Type B pancreatic cell (in vitro differentiated cells): ENCODE data around the gene SMARCD2. TPM values are rescaled to one million over a fixed set of nuclear protein-coding genes. Genes with fewer than 3 reads are reported as not detected.
"Not testable (repeated sequence)": the region's sequence is repeated elsewhere in the genome, so short reads cannot be mapped to it uniquely, and the experiment has no call there.

Experiments
- DNase-seq: peaks from one replicate; pipeline ENCODE4 v3.0.0; 2021; ENCODE audit warnings: mixed read lengths; ENCODE audit not compliant: unreplicated experiment; ENCODE audit errors: extremely low spot score
- H3K27ac Mint-ChIP-seq: 2 replicates; pipeline ENCODE4 v1.8.0; 2021; ENCODE audit warnings: mild to moderate bottlenecking, mixed read lengths
- H3K27me3 Mint-ChIP-seq: 2 replicates; pipeline ENCODE4 v1.8.0; 2021; ENCODE audit warnings: mixed read lengths
- H3K36me3 Mint-ChIP-seq: 2 replicates; pipeline ENCODE4 v1.8.0; 2021; ENCODE audit warnings: mixed read lengths
- H3K4me1 Mint-ChIP-seq: one replicate; pipeline ENCODE4 v1.8.0; 2021; ENCODE audit warnings: mixed read lengths; ENCODE audit not compliant: unreplicated experiment
- H3K4me3 Mint-ChIP-seq: 2 replicates; pipeline ENCODE4 v1.8.0; 2021; ENCODE audit warnings: mild to moderate bottlenecking, mixed read lengths
- H3K9me3 Mint-ChIP-seq: 2 replicates; pipeline ENCODE4 v1.8.0; 2021; ENCODE audit warnings: mixed read lengths
- long read RNA-seq: library from polyadenylated mRNA; unstranded; transcript quantifications from one replicate; pipeline ENCODE4 v2.0.0, GENCODE V29; 2020
- total RNA-seq: library from RNA; stranded (reverse); gene quantifications from 2 replicates; pipeline ENCODE4 v1.2.1, GENCODE V29; 2021; ENCODE audit warnings: low replicate concordance
- TF ChIP-seq, protein P1 (sequence below): fragments of 200-600 bp; sonication (generic); conservative IDR thresholded peaks from 2 replicates; pipeline ENCODE4 v1.5.0; 2021; ENCODE audit warnings: antibody characterized with exemption, mild to moderate bottlenecking

SMARCD2 gene
- total RNA-seq: 64.8 and 67.3 TPM in 2 replicates
- long read RNA-seq, partial matches to known transcripts: 35 of 40 reads
- long read RNA-seq, other reads (novel, unspliced or antisense): 3 of 40 reads

DNA sequence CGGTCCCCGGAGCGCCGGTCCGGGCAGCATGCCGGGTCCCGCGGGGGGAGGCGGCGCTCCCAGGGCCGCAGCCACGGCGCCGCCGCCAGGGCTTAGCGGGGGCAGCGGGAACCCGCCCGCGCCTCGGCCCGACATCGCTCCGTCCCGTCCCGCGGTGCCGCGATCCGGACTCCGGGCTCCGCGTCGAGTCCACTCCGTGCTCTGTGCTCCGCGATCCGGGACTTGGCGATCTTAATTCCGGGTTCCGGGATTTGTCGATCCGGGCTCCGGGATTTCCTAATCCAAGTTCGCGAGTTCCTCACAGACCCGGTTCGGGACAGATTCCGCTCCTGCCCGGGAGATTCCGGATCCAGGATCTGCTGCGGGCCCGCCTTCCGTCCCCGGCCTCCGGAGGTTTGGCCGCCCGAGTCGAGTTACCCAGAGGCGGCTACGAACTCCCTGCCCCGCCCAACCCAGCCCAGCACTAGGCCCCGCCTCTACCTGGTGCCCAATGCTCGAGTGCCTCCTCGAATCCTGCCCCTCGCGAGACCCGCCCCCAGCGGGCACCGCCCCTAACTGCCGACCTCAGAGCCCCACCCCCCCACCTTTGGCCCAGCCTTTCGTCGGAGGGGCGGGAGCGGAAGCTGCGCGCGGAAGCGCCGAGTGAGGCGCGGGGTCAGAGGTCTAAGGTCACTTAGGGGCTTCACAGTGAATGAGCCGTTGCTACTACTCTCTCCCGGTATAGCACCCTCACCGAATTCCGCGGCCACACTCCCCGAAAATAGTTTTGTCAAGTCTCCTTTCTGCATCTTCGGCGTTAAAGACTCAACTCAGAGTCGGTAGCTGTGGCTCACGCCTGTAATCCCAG is at the start of gene SMARCD2:
Gene SMARCD2 (minus strand): TSS at position 146 of the 847 bp plus-strand sequence. CDS start 11 bp downstream, at position 135.
- Mint-ChIP-seq H3K27ac (peak within 1 kb of the TSS; percentile 94), H3K4me3 (peak within 1 kb of the TSS; percentile 97), H3K4me1 (peaks cover 33% of the 10 kb centered on the region), H3K36me3 (no peaks in the 10 kb centered on the region), H3K27me3 (peaks cover 8% of the 10 kb centered on the region), H3K9me3 (no peaks in the 10 kb centered on the region)
- DNase-seq: peak; percentile 98
- TF ChIP-seq, protein P1, sequence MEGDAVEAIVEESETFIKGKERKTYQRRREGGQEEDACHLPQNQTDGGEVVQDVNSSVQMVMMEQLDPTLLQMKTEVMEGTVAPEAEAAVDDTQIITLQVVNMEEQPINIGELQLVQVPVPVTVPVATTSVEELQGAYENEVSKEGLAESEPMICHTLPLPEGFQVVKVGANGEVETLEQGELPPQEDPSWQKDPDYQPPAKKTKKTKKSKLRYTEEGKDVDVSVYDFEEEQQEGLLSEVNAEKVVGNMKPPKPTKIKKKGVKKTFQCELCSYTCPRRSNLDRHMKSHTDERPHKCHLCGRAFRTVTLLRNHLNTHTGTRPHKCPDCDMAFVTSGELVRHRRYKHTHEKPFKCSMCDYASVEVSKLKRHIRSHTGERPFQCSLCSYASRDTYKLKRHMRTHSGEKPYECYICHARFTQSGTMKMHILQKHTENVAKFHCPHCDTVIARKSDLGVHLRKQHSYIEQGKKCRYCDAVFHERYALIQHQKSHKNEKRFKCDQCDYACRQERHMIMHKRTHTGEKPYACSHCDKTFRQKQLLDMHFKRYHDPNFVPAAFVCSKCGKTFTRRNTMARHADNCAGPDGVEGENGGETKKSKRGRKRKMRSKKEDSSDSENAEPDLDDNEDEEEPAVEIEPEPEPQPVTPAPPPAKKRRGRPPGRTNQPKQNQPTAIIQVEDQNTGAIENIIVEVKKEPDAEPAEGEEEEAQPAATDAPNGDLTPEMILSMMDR: no peak

- not testable (repeated sequence) for H3K4me3 Mint-ChIP-seq, H3K9me3 Mint-ChIP-seq, H3K4me1 Mint-ChIP-seq, DNase-seq, H3K36me3 Mint-ChIP-seq, H3K27ac Mint-ChIP-seq
- TF ChIP-seq, protein P1: peak; percentile 68
- peaks cover 27% of the 10 kb centered on the region for H3K27me3 Mint-ChIP-seq
These were observed 46.8 kb upstream of the SMARCD2 start for GRCh38 chr17:63889026-63889848.

GRCh38 chr17:63885119-63885518 is 42.6 kb upstream of the SMARCD2 start:
- DNase-seq, H3K27ac Mint-ChIP-seq, H3K4me3 Mint-ChIP-seq, H3K9me3 Mint-ChIP-seq, H3K4me1 Mint-ChIP-seq, H3K36me3 Mint-ChIP-seq: not testable (repeated sequence)
- H3K27me3 Mint-ChIP-seq: peaks cover 15% of the 10 kb centered on the region

DNA sequence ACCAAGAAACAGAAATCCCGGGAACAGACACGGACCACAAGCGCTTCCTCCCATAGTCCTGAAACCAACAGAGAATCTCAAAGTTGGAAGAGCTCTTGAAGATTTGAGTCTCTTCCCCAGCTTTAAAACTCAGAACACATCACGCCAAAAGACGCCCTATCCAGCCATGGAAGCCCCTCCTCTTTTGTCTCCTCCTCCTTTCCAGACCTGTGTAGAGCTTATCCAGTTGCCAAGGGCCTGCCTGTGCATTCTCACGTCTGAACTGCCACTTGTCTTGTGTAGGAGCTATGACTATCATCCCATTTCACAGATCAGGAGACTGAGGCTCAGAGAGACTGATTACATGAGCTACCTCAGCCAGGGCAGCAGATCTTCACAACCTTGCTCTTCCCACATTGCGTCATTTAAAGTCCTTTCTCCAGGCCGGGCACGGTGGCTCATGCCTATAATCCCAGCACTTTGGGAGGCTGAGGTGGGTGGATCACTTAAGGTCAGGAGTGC is 40.2 kb upstream of the SMARCD2 start:
- H3K4me3 Mint-ChIP-seq, H3K9me3 Mint-ChIP-seq, DNase-seq, H3K36me3 Mint-ChIP-seq, H3K27ac Mint-ChIP-seq, H3K4me1 Mint-ChIP-seq: not testable (repeated sequence)
- peaks cover 24% of the 10 kb centered on the region for H3K27me3 Mint-ChIP-seq

DNA sequence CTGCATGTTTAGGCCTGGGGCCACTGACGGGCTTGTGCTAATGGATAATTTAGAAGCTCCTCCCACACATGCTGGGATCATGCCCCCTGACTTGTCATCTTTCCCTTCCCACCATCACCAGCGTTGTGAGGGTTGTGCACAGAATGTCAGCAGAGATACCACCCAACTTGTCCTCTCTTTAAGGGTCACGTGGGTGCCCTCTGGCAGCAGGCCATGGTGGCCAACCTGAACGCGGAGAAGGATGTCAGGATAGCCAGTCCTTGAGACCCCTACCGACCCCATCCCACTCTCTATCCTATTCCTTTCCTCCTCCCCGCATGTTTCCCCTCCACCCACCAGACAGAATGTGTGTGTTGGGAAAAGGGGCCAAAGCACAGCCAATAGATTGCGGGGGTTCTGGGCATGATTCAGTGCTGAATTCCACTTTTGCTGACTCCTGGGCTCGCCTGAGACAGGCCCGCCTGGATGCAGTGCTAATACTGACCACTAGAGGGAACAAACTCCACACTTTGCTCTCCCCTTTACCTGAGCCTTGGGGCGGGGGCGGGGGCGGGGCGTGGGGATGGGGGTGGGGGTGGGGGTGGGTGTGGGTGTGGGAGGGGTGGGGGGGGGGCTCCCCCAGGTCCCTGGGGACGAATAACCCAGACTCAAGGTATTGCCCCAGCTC is 39.6 kb upstream of the SMARCD2 start, which contains the start of gene GH2:
Gene GH2 (minus strand): TSS at position 10 of the 667 bp plus-strand sequence. CDS start 143 bp downstream, outside the sequence.
- H3K36me3 Mint-ChIP-seq: no peaks in the 10 kb centered on the region
- TF ChIP-seq, protein P1: peak; percentile 69
- no peak within 1 kb of the TSS for H3K27ac Mint-ChIP-seq
- H3K4me1 Mint-ChIP-seq: no peaks in the 10 kb centered on the region
- no peaks in the 10 kb centered on the region for H3K9me3 Mint-ChIP-seq
- no peak within 1 kb of the TSS for H3K4me3 Mint-ChIP-seq
- no peak for DNase-seq
- peaks cover 20% of the 10 kb centered on the region for H3K27me3 Mint-ChIP-seq

GRCh38 chr17:63881337-63881736 is 38.9 kb upstream of the SMARCD2 start:
- DNase-seq, H3K36me3 Mint-ChIP-seq, H3K4me1 Mint-ChIP-seq, H3K27ac Mint-ChIP-seq, H3K4me3 Mint-ChIP-seq, H3K9me3 Mint-ChIP-seq: not testable (repeated sequence)
- H3K27me3 Mint-ChIP-seq: peaks cover 17% of the 10 kb centered on the region
